A549 (cell line): ENCODE data around the gene SOCS7. TPM values are rescaled to one million over a fixed set of nuclear protein-coding genes. Genes with fewer than 3 reads are reported as not detected.

Experiments used
- ATAC-seq, 2 experiments: fragments of 200-7000 bp in 1 of 2; fragments of >200 bp in 1 of 2; cut with Nextera tagmentation in 1 of 2; cut with Tn5 transposase in 1 of 2; 3 replicates each; pipeline versions ENCODE4 v1.8.0 to v1.9.1; 2018 to 2020; ENCODE audit warnings: mild to moderate bottlenecking in 1 of 2, moderate library complexity in 1 of 2
- CTCF ChIA-PET: fragments of 300-600 bp; sonication (Branson Sonifier 250); formaldehyde crosslinking; extraction: SDS; loops from one replicate; lab custom pipeline; 2021; ENCODE audit warnings: antibody characterized with exemption, inconsistent platforms; lab: Yijun Ruan, JAX
- POLR2A ChIA-PET: fragments of 350-600 bp; formaldehyde crosslinking; extraction: SDS; loops from one replicate; lab custom pipeline; 2021; ENCODE audit warnings: antibody characterized with exemption, inconsistent platforms; lab: Yijun Ruan, JAX
- DNase-seq, 2 experiments: peaks; one replicate each; pipeline versions ENCODE4 v3.0.0 to v3.0.0-alpha.2; 2011 to 2016; ENCODE audit warnings: low read depth in 1 of 2, low spot score in 1 of 2
- FAIRE-seq: peaks from 2 replicates; lab custom pipeline; 2011; peaks lifted over from hg19 to GRCh38; lab: Jason Lieb, UNC
- H3K27ac ChIP-seq, 2 experiments: fragments of >200 bp; sonication (Bioruptor Twin); formaldehyde crosslinking; 3 replicates each; pipeline ENCODE4 v1.5.1; 2016 to 2017
- H3K4me1 ChIP-seq: fragments of >200 bp; sonication (Bioruptor Twin); formaldehyde crosslinking; 3 replicates; pipeline ENCODE4 v1.6.1; 2016
- H3K4me2 ChIP-seq: fragments of >200 bp; sonication (Bioruptor Twin); formaldehyde crosslinking; 3 replicates; pipeline ENCODE4 v1.6.1; 2016
- H3K4me3 ChIP-seq: fragments of >200 bp; sonication (Bioruptor Twin); formaldehyde crosslinking; 3 replicates; pipeline ENCODE4 v1.5.1; 2016
- H3K9me3 ChIP-seq: fragments of >200 bp; sonication (Bioruptor Twin); formaldehyde crosslinking; 3 replicates; pipeline ENCODE4 v1.6.1; 2016
- CHD2 ChIP-seq: fragments of 150-350 bp; IDR thresholded peaks from 2 replicates; pipeline ENCODE4 v1.6.1; 2014; ENCODE audit warnings: low read length; ENCODE audit not compliant: partially characterized antibody
- CHD4 ChIP-seq: fragments of 200-600 bp; sonication (generic); IDR thresholded peaks from 2 replicates; pipeline ENCODE4 v1.6.1; 2016; ENCODE audit warnings: antibody characterized with exemption, mild to moderate bottlenecking, borderline replicate concordance
- ELK1 ChIP-seq: fragments of 150-350 bp; IDR thresholded peaks from 2 replicates; pipeline ENCODE4 v1.6.1; 2014; ENCODE audit warnings: low read depth, mild to moderate bottlenecking, low read length
- FOXS1 ChIP-seq: fragments of 250-450 bp; sonication (Bioruptor Pico); IDR thresholded peaks from 2 replicates; pipeline ENCODE4 v1.5.0; 2020; ENCODE audit warnings: mild to moderate bottlenecking, moderate library complexity
- HDAC2 ChIP-seq: fragments of 200-600 bp; sonication (generic); IDR thresholded peaks from 2 replicates; pipeline ENCODE4 v1.6.1; 2016
- HEYL ChIP-seq: fragments of 250-450 bp; sonication (Bioruptor Pico); IDR thresholded peaks from 2 replicates; pipeline ENCODE4 v1.8.0; 2021; ENCODE audit warnings: mild to moderate bottlenecking, moderate library complexity
- HOXB5 ChIP-seq: fragments of 250-450 bp; sonication (Bioruptor Pico); IDR thresholded peaks from 2 replicates; pipeline ENCODE4 v1.5.0; 2020; ENCODE audit warnings: mild to moderate bottlenecking, moderate library complexity
- KDM5A ChIP-seq: fragments of 200-600 bp; sonication (generic); IDR thresholded peaks from 2 replicates; pipeline ENCODE4 v1.6.1; 2016; ENCODE audit warnings: antibody characterized with exemption, mild to moderate bottlenecking
- MAFK ChIP-seq: fragments of 450-650 bp; IDR thresholded peaks from 2 replicates; pipeline ENCODE4 v1.6.1; 2014; ENCODE audit not compliant: partially characterized antibody
- NFE2L2 ChIP-seq: fragments of 150-350 bp; conservative IDR thresholded peaks from 2 replicates; pipeline ENCODE4 v1.6.1; 2014; ENCODE audit warnings: low read length
- PHF8 ChIP-seq: fragments of 200-600 bp; sonication (generic); IDR thresholded peaks from 2 replicates; pipeline ENCODE4 v1.6.1; 2016; ENCODE audit warnings: low read depth, mild to moderate bottlenecking, antibody characterized with exemption, moderate library complexity, borderline replicate concordance
- POLR2AphosphoS2 ChIP-seq: conservative IDR thresholded peaks from 2 replicates; pipeline ENCODE4 v1.6.1; 2012; ENCODE audit warnings: low read length, improper control_type of control experiment, inconsistent platforms
- RAD21 ChIP-seq, 2 experiments: fragments of >200 bp in 1 of 2; sonication (Bioruptor Twin) in 1 of 2; formaldehyde crosslinking in 1 of 2; IDR thresholded peaks in 1 of 2; conservative IDR thresholded peaks in 1 of 2; 2 replicates in 1 of 2; 3 replicates in 1 of 2; pipeline ENCODE4 v1.6.1; 2012 to 2018; ENCODE audit warnings: inconsistent platforms in 1 of 2
- REST ChIP-seq: fragments of 200-600 bp; sonication (generic); IDR thresholded peaks from 2 replicates; pipeline ENCODE4 v1.6.1; 2016; ENCODE audit warnings: antibody characterized with exemption, mild to moderate bottlenecking, moderate library complexity
- RFX5 ChIP-seq: fragments of 450-650 bp; IDR thresholded peaks from 2 replicates; pipeline ENCODE4 v1.7.1; 2014; ENCODE audit warnings: antibody characterized with exemption, mild to moderate bottlenecking, moderate library complexity
- SREBF2 ChIP-seq: fragments of 450-650 bp; IDR thresholded peaks from 2 replicates; pipeline ENCODE4 v1.6.1; 2014; ENCODE audit warnings: mild to moderate bottlenecking, moderate library complexity
- TP53 ChIP-seq: fragments of 250-450 bp; sonication (Bioruptor Pico); IDR thresholded peaks from 2 replicates; pipeline ENCODE4 v1.5.0; 2021; ENCODE audit warnings: mild to moderate bottlenecking, moderate library complexity
- WGBS: methylation state at CpG from one replicate; pipeline ENCODE4 v1.1.6; 2017; ENCODE audit errors: missing lambda C conversion rate; 5-methylcytosine and 5-hydroxymethylcytosine counted together
- polyA plus RNA-seq, 4 experiments: library from polyadenylated mRNA; depleted of rRNA in 3 of 4; stranded (reverse); fragments of >200 nt; fragmentation: RNase III in 1 of 4; extraction: RNeasy Plus Mini Kit Qiagen cat#74134 plus additional on column Dnase treatment in 1 of 4; gene quantifications; 2 replicates in 3 of 4; 3 replicates in 1 of 4; pipeline ENCODE4 v1.2.3, GENCODE V29; 2011 to 2017
- TF ChIP-seq, protein P1 (sequence below): fragments of >200 bp; sonication (Bioruptor Twin); formaldehyde crosslinking; IDR thresholded peaks from 2 replicates; pipeline ENCODE4 v1.6.1; 2016
- TF ChIP-seq, protein P2 (sequence below): IDR thresholded peaks from 2 replicates; pipeline ENCODE4 v1.6.1; 2012

Gene SOCS7
- polyA plus RNA-seq, 2 of the 4 experiments (the other 2 are of a cell fraction): 14.4 to 20.6 TPM

GRCh38 chr17:38353668-38354067 is 2.0 kb downstream of the SOCS7 start:
- Histone ChIP-seq H3K4me1 (peaks cover 32% of the 10 kb centered on the region), H3K27ac (no peak overlapping the region), H3K4me2 (peak overlapping the region; percentile 75), H3K9me3 (no peaks in the 10 kb centered on the region), H3K4me3 (no peak overlapping the region; the same call in 2 of the 3 replicates)
- FAIRE-seq (no peak), ATAC-seq (no peak), DNase-seq (no peak)
- POLR2A ChIA-PET: no interaction called here
- WGBS: 92% methylated on average over 13 of the region's 13 CpGs
- CTCF ChIA-PET: interaction anchor here (0.9 to 27.2 kb wide), 13 partner anchors 10 to 314 kb away, joined by 3 to 675 read pairs (median 4); partner anchors contain the start of gene GPR179
- TF ChIP-seq POLR2AphosphoS2: no peak
- TF ChIP-seq NFE2L2: no peak
- TF ChIP-seq PHF8: no peak
- TF ChIP-seq CHD4: no peak
- TF ChIP-seq RFX5: no peak
- TF ChIP-seq HEYL (CRISPR knock-in tag): no peak
- TF ChIP-seq HOXB5: no peak

GRCh38 chr17:38354466-38354865 is 2.8 kb downstream of the SOCS7 start:
- DNase-seq: no peak
- H3K4me3 ChIP-seq: no peak overlapping the region
- ChIA-PET POLR2A (no interaction called here), CTCF (interaction anchor here (0.6 to 27.2 kb wide), 19 partner anchors 10 to 472 kb away, joined by 3 to 675 read pairs (median 3); no protein-coding TSS in a partner anchor)
- no peak for FAIRE-seq
- no peak overlapping the region for H3K27ac ChIP-seq
- ATAC-seq: no peak
- peak overlapping the region; percentile 75 for H3K4me2 ChIP-seq
- H3K4me1 ChIP-seq: peaks cover 32% of the 10 kb centered on the region
- WGBS: 92% methylated on average over 7 of the region's 7 CpGs
- H3K9me3 ChIP-seq: no peaks in the 10 kb centered on the region
- TF ChIP-seq SREBF2: no peak
- TF ChIP-seq FOXS1 (CRISPR knock-in tag): no peak

- POLR2A ChIA-PET: no interaction called here
- Histone ChIP-seq H3K9me3 (no peaks in the 10 kb centered on the region), H3K27ac (no peak overlapping the region), H3K4me2 (no peak overlapping the region), H3K4me3 (no peak overlapping the region), H3K4me1 (peaks cover 32% of the 10 kb centered on the region)
- 88% methylated on average over 4 of the region's 4 CpGs for WGBS
- TF ChIP-seq RAD21 (conservative IDR thresholded peaks at IDR 0.05 in 1 of 2, IDR thresholded peaks at IDR 0.05 in 1 of 2) (no peak), HOXB5 (no peak), REST (no peak), CHD2 (no peak), TP53 (CRISPR knock-in tag) (no peak), ELK1 (no peak), MAFK (no peak), KDM5A (no peak), HDAC2 (no peak)
- TF ChIP-seq, protein P1, sequence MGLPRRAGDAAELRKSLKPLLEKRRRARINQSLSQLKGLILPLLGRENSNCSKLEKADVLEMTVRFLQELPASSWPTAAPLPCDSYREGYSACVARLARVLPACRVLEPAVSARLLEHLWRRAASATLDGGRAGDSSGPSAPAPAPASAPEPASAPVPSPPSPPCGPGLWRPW: no peak
- TF ChIP-seq, protein P2, sequence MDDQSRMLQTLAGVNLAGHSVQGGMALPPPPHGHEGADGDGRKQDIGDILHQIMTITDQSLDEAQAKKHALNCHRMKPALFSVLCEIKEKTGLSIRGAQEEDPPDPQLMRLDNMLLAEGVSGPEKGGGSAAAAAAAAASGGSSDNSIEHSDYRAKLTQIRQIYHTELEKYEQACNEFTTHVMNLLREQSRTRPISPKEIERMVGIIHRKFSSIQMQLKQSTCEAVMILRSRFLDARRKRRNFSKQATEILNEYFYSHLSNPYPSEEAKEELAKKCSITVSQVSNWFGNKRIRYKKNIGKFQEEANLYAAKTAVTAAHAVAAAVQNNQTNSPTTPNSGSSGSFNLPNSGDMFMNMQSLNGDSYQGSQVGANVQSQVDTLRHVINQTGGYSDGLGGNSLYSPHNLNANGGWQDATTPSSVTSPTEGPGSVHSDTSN: no peak
- DNase-seq (no peak), FAIRE-seq (no peak), ATAC-seq (no peak)
- CTCF ChIA-PET: interaction anchor here (0.8 to 27.2 kb wide), 14 partner anchors 9 to 473 kb away, joined by 3 to 675 read pairs (median 4); no protein-coding TSS in a partner anchor
Observed at GRCh38 chr17:38355251-38355650, 3.6 kb downstream of the SOCS7 start.
